Right lobe of liver (tissue), 4 donors: Measurements from ENCODE around the gene FGD4.
"Not testable (repeated sequence)": the region's sequence is repeated elsewhere in the genome, so short reads cannot be mapped to it uniquely, and the experiment has no call there.

ENCODE experiments used
- POLR2A ChIP-seq: fragments of 450-650 bp; IDR thresholded peaks from one replicate; pipeline ENCODE4 v1.6.1; 2017; ENCODE audit warnings: antibody characterized with exemption, mild to moderate bottlenecking
- TF ChIP-seq, protein P1 (sequence below), 4 donors: fragments of 200-600 bp in 3 of 4; fragments of 450-650 bp in 1 of 4; IDR thresholded peaks; one replicate each; pipeline versions ENCODE4 v1.5.1 to v1.8.0; 2016 to 2022; ENCODE audit warnings: antibody characterized with exemption in 4 of 4, mild to moderate bottlenecking in 2 of 4
- donor health status: DM: no; HTN: no; CAD: no.
- donor health status: DM: no; HTN: no; CAD: no.
- donor health status: DM: no; HTN: yes; CAD: no.

DNA sequence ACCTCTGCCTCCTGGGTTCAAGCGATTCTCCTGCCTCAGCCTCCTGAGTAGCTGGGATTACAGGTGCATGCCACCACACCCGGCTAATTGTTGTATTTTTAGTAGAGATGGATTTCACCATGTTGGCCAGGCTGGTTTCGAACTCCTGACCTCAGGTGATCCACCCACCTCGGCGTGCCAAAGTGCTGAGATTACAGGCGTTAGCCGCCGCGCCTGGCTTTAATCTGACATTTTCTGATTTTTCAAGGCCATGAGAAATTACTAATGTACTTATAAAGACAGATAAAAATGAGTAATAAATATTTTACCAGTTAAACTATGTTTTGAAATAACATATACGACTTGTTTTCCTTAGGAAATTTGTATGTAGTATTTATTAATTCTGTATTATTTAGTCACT lies 134.1 kb downstream of the FGD4 start:
- TF ChIP-seq, protein P1, sequence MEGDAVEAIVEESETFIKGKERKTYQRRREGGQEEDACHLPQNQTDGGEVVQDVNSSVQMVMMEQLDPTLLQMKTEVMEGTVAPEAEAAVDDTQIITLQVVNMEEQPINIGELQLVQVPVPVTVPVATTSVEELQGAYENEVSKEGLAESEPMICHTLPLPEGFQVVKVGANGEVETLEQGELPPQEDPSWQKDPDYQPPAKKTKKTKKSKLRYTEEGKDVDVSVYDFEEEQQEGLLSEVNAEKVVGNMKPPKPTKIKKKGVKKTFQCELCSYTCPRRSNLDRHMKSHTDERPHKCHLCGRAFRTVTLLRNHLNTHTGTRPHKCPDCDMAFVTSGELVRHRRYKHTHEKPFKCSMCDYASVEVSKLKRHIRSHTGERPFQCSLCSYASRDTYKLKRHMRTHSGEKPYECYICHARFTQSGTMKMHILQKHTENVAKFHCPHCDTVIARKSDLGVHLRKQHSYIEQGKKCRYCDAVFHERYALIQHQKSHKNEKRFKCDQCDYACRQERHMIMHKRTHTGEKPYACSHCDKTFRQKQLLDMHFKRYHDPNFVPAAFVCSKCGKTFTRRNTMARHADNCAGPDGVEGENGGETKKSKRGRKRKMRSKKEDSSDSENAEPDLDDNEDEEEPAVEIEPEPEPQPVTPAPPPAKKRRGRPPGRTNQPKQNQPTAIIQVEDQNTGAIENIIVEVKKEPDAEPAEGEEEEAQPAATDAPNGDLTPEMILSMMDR (IDR thresholded peaks at IDR 0.05) = not testable (repeated sequence)
- TF ChIP-seq POLR2A = not testable (repeated sequence)
